Measurements from ENCODE around the gene GSE1.

DNA sequence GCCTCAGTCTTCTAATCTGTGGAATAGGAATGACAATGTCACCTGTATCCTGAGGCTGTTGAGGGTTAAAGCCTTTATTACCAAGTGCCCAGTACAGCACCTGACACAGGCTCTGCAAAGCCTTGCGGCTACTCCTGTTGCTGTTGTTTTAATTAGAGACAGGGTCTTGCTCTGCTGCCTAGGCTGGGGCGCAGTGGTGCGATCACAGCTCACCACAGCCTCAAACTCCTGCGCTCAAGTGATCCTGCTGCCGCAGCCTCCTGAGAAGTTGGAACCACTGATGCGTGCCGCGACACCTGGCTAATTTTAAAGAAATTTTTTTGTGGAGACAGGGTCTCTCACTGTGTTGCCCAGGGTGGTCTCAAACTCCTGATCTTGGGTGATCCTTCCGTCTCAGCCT lies 5.4 kb downstream of the GSE1 start:
- TF ChIP-seq, protein P1, sequence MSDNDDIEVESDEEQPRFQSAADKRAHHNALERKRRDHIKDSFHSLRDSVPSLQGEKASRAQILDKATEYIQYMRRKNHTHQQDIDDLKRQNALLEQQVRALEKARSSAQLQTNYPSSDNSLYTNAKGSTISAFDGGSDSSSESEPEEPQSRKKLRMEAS (IDR thresholded peaks at IDR 0.05), result no peak
- TF ChIP-seq TCF7L2 (IDR thresholded peaks at IDR 0.05; ENCODE audit: borderline replicate concordance, extremely low read depth, insufficient read depth, insufficient read length) (no peak), POLR2A (IDR thresholded peaks at IDR 0.05; ENCODE audit: borderline replicate concordance, extremely low read depth, insufficient read depth, insufficient read length) (no peak), EZH2 (IDR thresholded peaks at IDR 0.05) (no peak), ZNF274 (IDR thresholded peaks at IDR 0.05; ENCODE audit: low read depth, low read length) (no peak)
- TF ChIP-seq, protein P2, sequence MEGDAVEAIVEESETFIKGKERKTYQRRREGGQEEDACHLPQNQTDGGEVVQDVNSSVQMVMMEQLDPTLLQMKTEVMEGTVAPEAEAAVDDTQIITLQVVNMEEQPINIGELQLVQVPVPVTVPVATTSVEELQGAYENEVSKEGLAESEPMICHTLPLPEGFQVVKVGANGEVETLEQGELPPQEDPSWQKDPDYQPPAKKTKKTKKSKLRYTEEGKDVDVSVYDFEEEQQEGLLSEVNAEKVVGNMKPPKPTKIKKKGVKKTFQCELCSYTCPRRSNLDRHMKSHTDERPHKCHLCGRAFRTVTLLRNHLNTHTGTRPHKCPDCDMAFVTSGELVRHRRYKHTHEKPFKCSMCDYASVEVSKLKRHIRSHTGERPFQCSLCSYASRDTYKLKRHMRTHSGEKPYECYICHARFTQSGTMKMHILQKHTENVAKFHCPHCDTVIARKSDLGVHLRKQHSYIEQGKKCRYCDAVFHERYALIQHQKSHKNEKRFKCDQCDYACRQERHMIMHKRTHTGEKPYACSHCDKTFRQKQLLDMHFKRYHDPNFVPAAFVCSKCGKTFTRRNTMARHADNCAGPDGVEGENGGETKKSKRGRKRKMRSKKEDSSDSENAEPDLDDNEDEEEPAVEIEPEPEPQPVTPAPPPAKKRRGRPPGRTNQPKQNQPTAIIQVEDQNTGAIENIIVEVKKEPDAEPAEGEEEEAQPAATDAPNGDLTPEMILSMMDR (IDR thresholded peaks at IDR 0.05 in 2 of 3, conservative IDR thresholded peaks at IDR 0.05 in 1 of 3; ENCODE audit: borderline replicate concordance in 1 of 3, insufficient read depth in 1 of 3, low read depth in 2 of 3, low read length in 2 of 3), result no peak
